ENCODE measurements around the gene CADM3.

Gene CADM3

GRCh38 chr1:159141584-159142390 lies 29.6 kb upstream of the CADM3 start:
- Histone ChIP-seq H3K36me3 (no peaks in the 10 kb centered on the region), H3K9me3 (no peaks in the 10 kb centered on the region), H3K4me1 (ENCODE audit: control insufficient read depth in 1 of 2, insufficient read depth in 1 of 2, low read depth in 1 of 2, low read length in 1 of 2) (no peaks in the 10 kb centered on the region), H3K27me3 (peaks cover 74% of the 10 kb centered on the region), H3K27ac (no peak overlapping the region), H3K4me3 (ENCODE audit: low read depth in 1 of 2, low read length in 1 of 2) (no peak overlapping the region)
- no peak for TF ChIP-seq CTCF (IDR thresholded peaks at IDR 0.05)

GRCh38 chr1:159142391-159142663 lies 29.1 kb upstream of the CADM3 start:
- no peak overlapping the region for H3K4me3 ChIP-seq (ENCODE audit: low read depth in 1 of 2, low read length in 1 of 2)
- no peak overlapping the region for H3K27ac ChIP-seq
- no peak for TF ChIP-seq CTCF (IDR thresholded peaks at IDR 0.05)

GRCh38 chr1:159142726-159143510 lies 28.5 kb upstream of the CADM3 start:
- H3K9me3 ChIP-seq, result no peaks in the 10 kb centered on the region
- no peak overlapping the region for H3K27ac ChIP-seq
- no peaks in the 10 kb centered on the region for H3K36me3 ChIP-seq
- no peak overlapping the region for H3K4me3 ChIP-seq (ENCODE audit: low read depth in 1 of 2, low read length in 1 of 2)
- H3K27me3 ChIP-seq, result peaks cover 74% of the 10 kb centered on the region
- no peak for TF ChIP-seq CTCF (IDR thresholded peaks at IDR 0.05)
- no peaks in the 10 kb centered on the region for H3K4me1 ChIP-seq (ENCODE audit: control insufficient read depth in 1 of 2, insufficient read depth in 1 of 2, low read depth in 1 of 2, low read length in 1 of 2)

More at GRCh38 chr1:159142391-159142663, 29.1 kb upstream of the CADM3 start:
- no peaks in the 10 kb centered on the region for H3K4me1 ChIP-seq (ENCODE audit: control insufficient read depth in 1 of 2, insufficient read depth in 1 of 2, low read depth in 1 of 2, low read length in 1 of 2)
- peaks cover 74% of the 10 kb centered on the region for H3K27me3 ChIP-seq
- no peaks in the 10 kb centered on the region for H3K36me3 ChIP-seq
- no peaks in the 10 kb centered on the region for H3K9me3 ChIP-seq

- H3K36me3 ChIP-seq, result no peaks in the 10 kb centered on the region
- no peaks in the 10 kb centered on the region for H3K9me3 ChIP-seq
- H3K27ac ChIP-seq, result no peak overlapping the region
- H3K4me1 ChIP-seq (ENCODE audit: control insufficient read depth in 1 of 2, insufficient read depth in 1 of 2, low read depth in 1 of 2, low read length in 1 of 2), result no peaks in the 10 kb centered on the region
- peaks cover 59% of the 10 kb centered on the region for H3K27me3 ChIP-seq
- H3K4me3 ChIP-seq (ENCODE audit: low read depth in 1 of 2, low read length in 1 of 2), result no peak overlapping the region
- no peak for TF ChIP-seq CTCF (IDR thresholded peaks at IDR 0.05)
Measured at GRCh38 chr1:159144571-159144970, 26.8 kb upstream of the CADM3 start.

- Histone ChIP-seq H3K4me1 (ENCODE audit: control insufficient read depth in 1 of 2, insufficient read depth in 1 of 2, low read depth in 1 of 2, low read length in 1 of 2) (no peaks in the 10 kb centered on the region), H3K9me3 (no peaks in the 10 kb centered on the region), H3K36me3 (no peaks in the 10 kb centered on the region), H3K27me3 (peaks cover 42% of the 10 kb centered on the region), H3K27ac (no peak overlapping the region), H3K4me3 (ENCODE audit: low read depth in 1 of 2, low read length in 1 of 2) (no peak overlapping the region)
- TF ChIP-seq CTCF (IDR thresholded peaks at IDR 0.05), result no peak
Measured at GRCh38 chr1:159146980-159147379, 24.4 kb upstream of the CADM3 start.
